Fibroblast of skin of right biceps (primary cell): ENCODE measurements around the gene FAM149B1.
"Not testable (repeated sequence)": the region's sequence is repeated elsewhere in the genome, so short reads cannot be mapped to it uniquely, and the experiment has no call there.

Experiments used
- DNase-seq: peaks from one replicate; pipeline ENCODE4 v3.0.0-alpha.2; 2013

FAM149B1 gene

GRCh38 chr10:73167783-73168464 is at the start of gene FAM149B1, which contains the start of gene ECD:
FAM149B1 (plus strand) TSS chr10:73168119; CDS start chr10:73168340, 221 bp downstream.
ECD (minus strand) TSS chr10:73168008; CDS start chr10:73163937, 4,071 bp downstream.
- peak; percentile 95 for DNase-seq

DNA sequence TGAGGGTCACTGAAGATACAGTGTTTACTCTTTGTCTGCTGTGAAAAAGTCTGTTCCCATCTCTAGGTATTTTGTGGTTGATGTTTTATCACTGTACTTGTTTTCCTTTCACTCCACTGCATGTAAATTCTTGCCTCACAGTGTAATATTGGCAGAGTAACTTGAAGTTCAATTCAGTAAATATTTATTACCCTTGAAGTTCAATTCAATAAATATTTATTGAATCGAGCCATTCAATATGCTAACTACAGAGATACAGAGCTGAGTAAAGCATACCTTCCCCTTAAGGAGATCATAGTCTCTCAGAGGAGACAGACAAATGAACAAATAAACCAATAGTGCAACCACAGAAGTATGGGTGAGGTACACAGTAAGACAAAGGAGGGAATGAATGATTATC is 48.5 kb upstream of the FAM149B1 start:
- no peak for DNase-seq

GRCh38 chr10:73119952-73120351 is 48.0 kb upstream of the FAM149B1 start:
- DNase-seq: no peak

DNA sequence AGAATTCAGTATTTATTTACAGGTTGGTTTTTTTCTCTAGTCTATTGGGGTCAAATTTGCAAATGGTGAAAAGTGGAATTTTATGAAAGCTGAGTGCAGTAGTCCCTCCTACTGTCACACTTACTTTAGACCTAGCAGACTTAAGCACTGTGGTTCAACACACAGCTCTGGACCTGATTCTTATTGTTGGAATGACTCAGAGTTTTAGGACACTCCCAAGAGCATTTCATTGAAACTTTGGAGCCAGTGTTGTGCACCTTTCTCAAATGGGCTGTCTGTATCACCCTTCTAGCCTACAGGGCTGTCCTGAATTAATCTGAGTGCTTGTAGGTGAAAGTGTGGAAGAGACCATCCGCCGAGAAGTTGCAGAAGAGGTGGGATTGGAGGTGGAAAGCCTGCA is 41.6 kb upstream of the FAM149B1 start:
- no peak for DNase-seq

DNA sequence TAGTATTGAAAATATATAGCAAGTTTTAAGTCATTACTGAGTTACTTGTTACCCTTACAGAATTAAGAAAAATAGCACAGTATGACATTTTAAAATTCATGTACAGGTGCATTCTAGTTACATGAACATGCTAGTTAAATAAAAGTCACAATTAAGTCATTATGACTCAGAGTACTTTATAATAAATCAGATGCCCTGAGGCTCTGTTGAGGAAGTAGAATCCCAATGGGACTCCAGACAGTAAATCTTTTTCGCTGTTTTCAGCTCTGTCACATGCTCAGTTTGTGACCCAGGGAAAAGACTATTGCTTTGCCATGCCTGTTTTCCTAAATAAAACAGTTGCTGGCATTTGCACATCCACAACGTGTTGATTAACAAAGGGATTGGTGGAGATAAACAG is 36.6 kb upstream of the FAM149B1 start:
- no peak for DNase-seq

- DNase-seq: no peak
Measured at GRCh38 chr10:73131913-73132686, 35.8 kb upstream of the FAM149B1 start.

- no peak for DNase-seq
Measured at GRCh38 chr10:73134727-73135126, 33.2 kb upstream of the FAM149B1 start.

DNA sequence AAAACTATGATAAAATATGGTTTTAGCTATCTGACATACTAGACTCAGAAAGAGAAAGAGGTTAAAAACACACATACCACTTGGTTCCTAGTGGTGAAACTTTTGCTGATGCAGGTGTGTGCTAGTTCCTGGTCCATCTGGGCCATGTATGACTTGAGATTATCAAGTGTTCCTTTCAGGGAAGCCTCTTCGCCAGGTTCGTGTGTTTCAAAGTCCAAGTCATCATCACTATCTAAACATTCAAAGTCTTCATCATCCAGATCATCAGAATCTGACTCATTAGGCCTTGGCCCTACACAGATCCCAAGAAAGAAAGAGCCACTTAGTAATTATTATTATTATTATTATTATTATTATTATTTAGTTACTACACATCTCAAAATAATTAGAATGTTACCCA is 31.3 kb upstream of the FAM149B1 start:
- DNase-seq: no peak

- DNase-seq: no peak
Measured at GRCh38 chr10:73139251-73139650, 28.7 kb upstream of the FAM149B1 start.

DNA sequence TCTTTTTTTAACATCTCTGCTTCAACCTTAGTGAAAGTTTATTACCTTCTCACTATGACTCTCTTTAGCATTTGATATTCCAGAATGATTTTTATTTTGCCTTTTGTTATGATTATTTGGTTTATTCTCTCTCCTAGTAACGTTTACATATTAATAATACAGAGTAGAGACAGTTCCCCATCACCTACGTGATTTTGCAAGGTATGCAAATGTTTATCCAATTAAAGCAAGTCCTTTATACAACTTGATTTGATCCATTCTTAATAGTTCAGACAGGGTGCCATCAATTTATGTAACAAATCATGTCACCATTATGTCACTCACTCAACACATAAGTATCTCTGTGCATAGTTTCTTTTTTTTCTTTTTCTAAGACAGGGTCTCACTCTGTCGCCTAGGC is 26.3 kb upstream of the FAM149B1 start:
- no peak for DNase-seq

GRCh38 chr10:73150633-73151413 is 17.1 kb upstream of the FAM149B1 start:
- DNase-seq: not testable (repeated sequence)

DNA sequence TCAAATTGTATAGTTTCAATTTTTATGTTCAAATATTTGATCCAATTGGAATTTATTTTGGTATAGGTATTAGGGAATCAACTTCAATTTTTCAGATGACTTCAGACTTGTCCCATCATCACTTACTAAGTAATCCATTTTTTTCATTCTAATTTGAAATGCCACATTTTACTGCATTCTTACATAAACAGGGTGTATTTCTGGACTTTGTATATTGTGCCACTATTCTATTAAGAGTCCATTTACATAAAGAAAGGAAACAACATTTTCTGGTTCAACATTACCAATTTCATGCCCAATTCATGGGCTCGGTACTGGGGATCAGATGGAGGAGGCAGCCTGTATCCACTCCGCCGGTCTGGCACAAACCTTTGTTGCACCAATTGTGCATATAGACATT is 15.9 kb upstream of the FAM149B1 start:
- no peak for DNase-seq

- DNase-seq: no peak
Measured at GRCh38 chr10:73156054-73156453, 11.9 kb upstream of the FAM149B1 start.

DNA sequence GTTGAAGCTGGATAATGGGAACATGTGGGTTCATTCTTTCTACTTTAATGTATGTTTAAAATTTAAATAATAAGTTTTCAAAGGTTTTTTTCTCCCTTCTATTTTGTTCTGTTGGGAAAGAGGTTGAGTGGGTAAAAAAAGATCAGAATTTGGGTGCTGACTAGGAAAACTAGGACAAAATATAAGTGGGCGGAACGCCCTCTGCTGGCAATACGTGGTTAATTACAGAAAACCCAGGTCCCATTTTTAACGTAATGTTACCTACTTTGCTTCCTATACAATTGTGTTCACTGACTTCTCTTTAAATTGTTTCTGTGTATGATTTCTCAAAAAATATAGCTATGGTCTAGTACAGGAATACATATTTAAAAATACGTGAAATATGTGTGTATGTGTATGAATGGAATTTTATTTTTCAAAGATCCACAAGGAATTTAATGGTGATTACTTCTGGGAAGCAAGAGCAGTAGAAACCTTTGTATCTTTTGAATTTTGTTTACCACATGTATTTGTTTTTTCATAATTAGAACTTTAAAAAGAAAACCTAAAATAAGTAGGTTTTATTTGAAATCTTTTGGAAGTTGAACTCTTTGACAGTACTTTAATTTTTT is 8.8 kb upstream of the FAM149B1 start:
- DNase-seq: peak; percentile 48

GRCh38 chr10:73161079-73161478 is 6.8 kb upstream of the FAM149B1 start:
- no peak for DNase-seq

DNA sequence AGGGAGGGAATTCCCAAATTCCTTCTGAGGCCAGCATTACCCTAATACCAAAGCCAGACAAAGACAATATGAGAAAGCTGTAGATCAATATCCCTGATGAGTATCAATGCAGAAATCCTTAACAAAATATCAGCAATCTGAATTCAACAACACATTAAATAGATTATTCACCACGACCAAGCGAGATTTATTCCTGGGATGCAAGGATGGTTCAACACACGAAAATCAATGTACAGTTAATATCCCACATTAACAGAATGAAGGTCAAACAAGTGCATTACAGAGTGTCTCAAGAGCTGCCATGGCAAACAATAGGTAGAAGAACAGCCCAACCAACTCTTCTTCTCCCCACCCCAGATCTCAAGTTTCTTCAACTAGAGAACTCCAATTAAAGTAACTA is 6.3 kb upstream of the FAM149B1 start:
- DNase-seq: no peak

GRCh38 chr10:73163096-73163495 is 4.8 kb upstream of the FAM149B1 start:
- DNase-seq: peak; percentile 19

- no peak for DNase-seq
Measured at GRCh38 chr10:73166972-73167371, 947 bp upstream of the FAM149B1 start.

GRCh38 chr10:73167458-73167782 is 499 bp upstream of the FAM149B1 start:
- DNase-seq: peak; percentile 5

DNA sequence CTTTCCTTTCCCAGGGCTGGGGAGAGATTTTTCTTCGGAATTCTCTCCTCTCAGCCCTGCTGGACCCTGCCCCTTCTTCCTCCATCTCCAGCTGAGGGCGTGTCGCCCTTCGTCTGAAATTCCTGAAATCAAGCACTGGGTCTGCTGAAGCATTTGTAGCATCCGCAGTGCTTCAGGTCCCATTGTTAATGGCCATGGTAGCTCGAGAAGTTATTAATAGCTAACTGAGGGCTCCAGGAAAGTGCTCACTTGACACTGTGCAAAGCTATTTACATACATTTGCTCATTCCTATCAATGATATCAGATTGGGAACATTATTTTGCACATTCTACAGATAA is 515 bp downstream of the FAM149B1 start:
- no peak for DNase-seq

DNA sequence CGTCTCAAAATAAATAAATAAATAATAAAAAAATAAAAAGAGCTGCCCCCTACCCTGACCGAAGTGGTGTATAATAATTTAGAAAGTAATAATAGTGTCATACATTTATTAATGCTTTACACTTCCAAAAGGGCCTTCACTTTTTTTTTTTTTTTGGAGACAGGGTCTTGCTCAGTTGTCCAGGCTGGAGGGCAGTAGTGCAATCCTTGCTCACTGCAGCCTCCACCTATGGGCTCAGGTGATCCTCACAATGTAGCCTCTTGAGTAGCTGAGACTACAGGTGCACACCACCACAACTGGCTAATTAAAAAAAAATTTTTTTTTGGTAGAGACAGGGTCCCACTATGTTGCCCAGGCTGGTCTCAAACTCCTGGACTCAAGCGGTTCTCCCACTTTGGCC is 1.4 kb downstream of the FAM149B1 start:
- DNase-seq: no peak

DNA sequence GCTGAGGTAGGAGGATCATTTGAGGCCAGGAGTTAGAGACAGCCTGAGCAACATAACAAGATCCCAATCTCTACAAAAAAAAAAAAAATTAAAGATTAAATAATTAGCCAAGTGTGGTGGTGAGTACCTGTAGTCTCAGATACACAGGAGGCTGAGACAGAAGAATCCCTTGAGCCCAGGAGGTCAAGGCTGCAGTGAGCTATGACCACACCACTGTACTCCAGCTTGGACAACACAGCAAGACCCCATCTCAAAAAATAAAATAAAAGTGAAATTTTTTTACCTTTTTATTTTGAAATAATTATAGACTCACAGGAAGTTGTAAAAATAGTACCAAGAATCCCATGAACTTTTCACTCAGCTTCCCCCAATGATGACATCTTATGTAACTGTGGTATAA is 4.9 kb downstream of the FAM149B1 start:
- no peak for DNase-seq

DNA sequence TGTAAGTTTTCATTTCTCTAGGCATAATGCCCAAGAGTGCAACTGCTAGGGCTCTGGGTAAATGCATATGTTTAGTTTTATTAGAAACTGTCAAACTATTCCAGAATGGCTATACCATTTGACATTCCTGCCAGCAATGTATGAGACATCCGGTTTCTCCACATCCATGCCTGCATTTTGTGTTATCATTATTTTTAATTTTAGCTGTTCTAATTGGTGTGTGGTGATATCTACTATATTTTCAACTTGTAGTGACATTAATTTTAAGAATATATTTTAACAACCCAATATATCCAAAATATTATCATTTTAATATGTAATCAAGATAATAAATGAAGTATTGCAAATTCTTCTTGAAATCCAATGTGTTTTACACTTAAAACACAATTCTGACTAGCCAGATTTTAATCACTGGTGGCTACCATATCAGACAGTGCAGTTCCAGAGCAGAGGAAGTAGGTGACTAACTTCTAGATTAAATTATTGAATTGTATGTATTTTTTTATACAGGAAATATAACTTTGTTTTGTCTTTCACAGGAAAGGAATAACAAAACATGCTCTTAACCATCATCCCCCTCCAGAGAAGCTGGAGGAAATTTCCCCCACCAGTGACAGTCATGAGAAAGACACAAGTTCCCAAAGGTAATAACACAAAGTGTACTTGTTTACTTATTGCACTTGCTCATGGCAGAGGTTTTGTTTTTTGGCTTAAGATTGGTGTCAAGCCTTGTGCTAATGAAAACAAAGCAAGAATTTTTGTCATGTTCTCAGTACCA is 6.4 kb downstream of the FAM149B1 start:
- no peak for DNase-seq
